ENCODE results near the gene RNF115.
"Not testable (repeated sequence)": the region's sequence is repeated elsewhere in the genome, so short reads cannot be mapped to it uniquely, and the experiment has no call there.

Gene RNF115

DNA sequence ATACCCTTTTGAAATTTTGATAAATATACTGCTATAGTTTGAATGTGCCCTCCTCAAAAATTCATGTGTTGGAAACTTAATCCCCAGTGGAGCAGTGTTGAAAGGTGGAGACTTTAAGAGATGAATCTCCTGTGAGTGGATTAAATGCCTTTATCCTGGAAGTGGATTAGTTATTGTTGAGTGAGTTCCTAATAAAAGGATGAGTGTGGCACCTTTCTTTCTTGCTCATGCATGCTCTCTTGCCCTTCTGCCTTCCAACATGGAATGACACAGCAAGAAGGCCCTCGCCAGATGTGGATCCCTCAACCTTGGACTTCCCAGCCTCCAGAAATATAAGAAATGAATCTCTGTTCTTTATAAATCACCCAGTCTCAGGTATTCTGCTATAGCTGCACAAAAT, 52.8 kb downstream of the RNF115 start:
- no peak for DNase-seq

DNA sequence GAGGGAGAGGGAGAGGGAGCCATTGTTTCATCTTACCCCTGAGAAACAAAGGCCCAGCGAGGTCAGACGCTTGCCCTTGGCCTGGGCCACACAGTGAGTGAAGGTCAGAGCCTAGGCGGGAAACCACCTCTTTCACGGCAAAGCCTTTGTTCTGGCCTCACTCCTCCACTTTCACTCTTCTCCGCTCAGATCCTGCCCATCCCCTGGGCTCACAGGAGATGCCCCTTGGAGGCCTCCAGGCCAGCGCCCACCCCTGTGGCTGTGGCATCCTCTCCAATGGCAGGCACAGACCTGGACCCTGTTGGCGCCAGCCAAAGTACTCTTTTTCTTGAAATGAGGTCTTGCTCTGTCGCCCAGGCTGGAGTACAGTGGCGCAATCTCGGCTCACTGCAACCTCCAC, 55.9 kb downstream of the RNF115 start:
- DNase-seq: not testable (repeated sequence)

DNA sequence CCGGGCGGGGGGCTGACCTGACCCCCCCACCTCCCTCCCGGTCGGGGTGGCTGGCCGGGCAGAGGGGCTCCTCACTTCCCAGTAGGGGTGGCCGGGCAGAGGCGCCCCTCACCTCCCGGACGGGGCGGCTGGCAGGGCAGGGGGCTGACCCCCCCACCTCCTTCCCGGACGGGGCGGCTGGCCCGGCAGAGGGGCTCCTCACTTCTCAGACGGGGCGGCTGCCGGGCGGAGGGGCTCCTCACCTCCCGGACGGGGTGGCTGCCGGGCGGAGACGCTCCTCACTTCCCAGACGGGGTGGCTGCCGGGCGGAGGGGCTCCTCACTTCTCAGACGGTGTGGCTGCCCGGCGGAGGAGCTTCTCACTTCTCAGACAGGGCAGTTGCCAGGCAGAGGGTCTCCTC, 57.0 kb downstream of the RNF115 start:
- not testable (repeated sequence) for DNase-seq

DNA sequence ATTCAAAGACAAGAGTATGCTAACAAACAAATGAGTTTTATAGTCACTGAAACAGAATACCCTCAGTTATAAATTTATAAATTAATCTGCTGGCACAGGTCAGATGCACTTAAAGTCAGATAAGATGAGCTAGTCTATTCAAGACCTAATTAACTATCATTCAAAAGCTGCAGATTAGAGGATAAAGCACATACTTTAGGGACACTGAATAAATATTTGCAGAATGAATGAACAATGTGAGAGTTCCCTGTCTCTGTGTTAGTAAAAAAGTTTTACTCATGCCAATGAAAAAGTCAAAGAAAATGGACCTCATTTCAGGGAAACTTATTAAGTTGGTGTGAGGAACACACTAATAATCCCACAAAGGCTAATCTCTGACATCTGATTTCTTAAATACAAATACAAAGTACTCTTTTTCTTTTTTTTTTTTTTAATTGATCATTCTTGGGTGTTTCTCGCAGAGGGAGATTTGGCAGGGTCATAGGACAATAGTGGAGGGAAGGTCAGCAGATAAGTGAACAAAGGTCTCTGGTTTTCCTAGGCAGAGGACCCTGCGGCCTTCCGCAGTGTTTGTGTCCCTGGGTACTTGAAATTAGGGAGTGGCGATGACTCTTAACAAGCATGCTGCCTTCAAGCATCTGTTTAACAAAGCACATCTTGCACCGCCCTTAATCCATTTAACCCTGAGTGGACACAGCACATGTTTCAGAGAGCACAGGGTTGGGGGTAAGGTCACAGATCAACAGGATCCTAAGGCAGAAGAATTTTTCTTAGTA, 58.1 kb downstream of the RNF115 start:
- DNase-seq: not testable (repeated sequence)

DNA sequence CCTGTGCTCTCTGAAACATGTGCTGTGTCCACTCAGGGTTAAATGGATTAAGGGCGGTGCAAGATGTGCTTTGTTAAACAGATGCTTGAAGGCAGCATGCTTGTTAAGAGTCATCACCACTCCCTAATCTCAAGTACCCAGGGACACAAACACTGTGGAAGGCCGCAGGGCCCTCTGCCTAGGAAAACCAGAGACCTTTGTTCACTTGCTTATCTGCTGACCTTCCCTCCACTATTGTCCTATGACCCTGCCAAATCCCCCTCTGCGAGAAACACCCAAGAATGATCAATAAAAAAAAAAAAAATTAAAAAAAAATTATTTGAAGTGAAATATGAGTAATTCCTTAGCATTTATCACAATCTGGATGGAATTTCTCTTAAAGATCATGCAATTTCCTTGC, 58.8 kb downstream of the RNF115 start:
- not testable (repeated sequence) for DNase-seq

DNA sequence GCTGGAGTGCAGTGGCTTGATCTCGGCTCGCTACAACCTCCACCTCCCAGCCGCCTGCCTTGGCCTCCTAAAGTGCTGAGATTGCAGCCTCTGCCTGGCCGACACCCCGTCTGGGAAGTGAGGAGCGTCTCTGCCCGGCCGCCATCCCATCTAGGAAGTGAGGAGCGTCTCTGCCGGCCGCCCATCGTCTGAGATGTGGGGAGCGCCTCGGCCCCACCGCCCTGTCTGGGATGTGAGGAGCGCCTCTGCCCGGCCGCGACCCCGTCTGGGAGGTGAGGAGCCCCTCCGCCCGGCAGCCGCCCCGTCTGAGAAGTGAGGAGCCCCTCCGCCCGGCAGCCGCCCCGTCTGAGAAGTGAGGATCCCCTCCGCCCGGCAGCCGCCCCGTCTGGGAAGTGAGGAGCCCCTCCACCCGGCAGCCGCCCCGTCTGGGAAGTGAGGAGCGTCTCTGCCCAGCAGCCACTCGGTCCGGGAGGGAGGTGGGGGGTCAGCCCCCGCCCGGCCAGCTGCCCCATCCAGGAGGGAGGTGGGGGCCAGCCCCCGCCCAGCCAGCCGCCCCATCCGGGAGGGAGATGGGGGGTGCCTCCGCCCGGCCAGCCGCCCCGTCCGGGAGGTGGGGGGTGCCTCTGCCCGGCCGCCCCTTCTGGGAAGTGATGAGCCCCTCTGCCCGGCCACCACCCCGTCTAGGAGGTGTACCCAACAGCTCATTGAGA, 59.5 kb downstream of the RNF115 start:
- not testable (repeated sequence) for DNase-seq

DNA sequence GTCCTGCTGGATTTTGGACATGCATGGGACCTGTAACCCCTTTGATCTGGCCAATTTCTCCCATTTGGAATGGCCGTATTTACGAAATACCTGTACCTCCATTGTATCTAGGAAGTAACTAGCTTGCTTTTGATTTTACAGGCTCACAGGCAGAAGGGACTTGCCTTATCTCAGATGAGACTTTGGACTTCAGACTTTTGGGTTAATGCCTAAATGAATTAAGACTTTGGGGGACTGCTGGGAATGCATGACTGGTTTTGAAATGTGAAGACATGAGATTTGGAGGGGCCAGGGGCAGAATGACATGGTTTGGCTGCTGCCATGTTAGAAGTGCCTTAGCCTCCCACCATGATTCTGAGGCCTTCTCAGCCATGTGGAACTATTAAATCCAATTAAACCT, 61.9 kb downstream of the RNF115 start:
- not testable (repeated sequence) for DNase-seq

DNA sequence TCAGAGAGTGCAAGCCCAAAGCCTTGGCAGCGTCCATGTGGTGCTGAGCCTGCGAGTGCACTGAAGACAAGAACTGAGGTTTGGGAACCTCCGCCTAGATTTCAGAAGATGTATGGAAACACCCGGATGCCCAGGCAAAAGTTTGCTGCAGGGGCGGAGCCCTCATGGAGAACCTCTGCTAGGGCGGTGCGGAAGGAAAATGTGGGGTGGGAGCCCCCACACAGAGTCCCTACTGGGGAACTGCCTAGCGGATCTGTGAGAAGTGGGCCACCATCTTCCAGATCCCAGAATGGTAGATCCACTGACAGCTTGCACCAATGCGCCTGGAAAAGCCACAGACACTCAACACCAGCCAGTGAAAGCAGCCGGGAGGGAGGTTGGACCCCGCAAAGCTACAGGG, 62.4 kb downstream of the RNF115 start:
- DNase-seq: not testable (repeated sequence)

DNA sequence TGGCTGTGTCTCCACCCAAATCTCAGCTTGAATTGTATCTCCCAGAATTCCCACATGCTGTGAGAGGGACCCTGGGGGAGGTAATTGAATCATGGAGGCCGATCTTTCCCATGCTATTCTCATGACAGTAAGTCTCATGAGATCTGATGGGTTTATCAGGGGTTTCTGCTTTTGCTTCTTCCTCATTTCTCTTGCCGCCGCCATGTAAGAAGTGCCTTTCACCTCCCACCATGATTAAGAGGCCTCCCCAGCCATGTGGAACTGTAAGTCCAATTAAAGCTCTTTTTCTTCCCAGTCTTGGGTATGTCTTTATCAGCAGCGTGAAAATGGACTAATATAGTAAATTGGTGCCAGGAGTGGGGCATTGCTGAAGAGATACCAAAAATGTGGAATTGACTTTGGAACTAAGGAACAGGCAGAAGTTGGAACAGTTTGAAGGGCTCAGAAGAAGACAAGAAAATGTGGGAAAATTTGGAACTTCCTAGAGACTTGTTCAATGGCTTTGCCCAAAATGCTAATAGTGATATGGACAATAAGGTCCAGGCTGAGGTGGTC, 63.4 kb downstream of the RNF115 start:
- DNase-seq: not testable (repeated sequence)

DNA sequence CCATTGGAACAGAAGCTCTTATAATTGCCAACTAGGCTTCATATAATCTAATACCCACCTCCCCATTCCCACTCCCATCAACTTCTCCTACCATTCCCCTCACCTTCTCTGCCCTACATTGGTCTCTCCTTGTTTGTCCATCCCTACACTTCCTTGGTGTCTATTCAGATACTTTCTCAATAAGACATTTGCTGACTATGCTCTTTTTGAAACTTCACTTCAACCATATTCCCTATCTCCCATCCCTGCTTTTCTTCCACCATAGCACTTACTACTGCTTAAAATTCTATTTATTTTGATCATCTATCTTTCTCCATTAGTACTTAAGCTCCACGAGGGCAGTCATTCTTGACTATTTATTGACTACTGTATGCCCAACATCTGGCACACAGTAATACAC, 64.2 kb downstream of the RNF115 start:
- no peak for DNase-seq

DNA sequence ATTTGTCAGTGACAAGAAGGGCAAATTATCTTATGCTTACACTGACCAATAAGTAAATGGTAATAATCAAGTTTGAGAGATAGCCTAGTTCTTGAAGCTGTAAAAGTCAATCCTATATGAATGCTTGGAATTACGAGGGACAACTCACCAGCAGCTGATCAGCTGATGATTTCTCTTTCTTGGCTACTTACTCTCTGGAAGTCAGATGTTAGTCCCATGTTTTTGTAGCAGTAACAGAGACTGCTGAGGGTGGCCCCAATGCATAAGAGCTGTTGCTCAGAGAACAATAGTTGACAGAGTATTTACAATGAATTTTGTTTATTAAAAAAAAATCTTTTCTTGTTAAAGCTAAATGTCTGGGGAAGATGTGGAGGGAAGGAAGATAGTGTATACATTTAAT, 65.3 kb downstream of the RNF115 start:
- DNase-seq: no peak

DNA sequence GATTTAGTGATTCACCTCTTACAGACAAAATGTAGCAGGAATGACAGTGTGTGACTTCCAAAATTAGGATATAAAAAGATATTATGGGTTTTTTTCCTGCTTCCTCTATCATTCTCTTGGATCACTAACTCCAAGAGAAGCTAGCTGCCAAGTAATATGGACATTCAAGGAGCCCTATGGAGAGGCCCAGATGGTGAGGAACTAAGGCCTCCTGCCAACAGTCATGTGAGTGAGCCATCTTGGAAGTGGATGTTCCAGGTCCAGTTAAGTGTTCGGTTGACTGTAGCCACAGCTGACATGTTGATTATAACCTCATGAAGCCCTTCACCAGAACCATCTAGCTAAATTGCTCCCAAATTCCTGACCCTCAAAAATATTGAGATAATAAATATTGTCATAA, 65.8 kb downstream of the RNF115 start:
- DNase-seq: no peak

DNA sequence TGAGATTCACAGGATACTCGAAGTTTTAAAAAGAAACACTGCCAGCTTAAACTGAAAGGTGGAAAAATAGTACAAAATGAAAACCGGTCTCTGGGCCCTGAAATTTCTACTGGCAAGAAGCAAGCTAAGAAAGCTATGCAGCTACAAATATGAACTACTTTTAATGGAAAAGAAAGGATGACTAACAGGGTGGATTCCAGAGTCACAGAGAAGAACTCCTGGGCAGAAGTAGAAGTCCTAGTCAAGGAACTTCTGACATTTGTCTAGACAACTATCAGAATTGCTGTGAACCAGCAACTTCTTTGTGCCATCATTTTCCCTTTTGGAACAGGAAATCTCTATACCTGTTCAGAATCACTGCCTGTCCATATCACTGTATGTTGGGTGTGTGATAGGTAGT, 66.5 kb downstream of the RNF115 start:
- no peak for DNase-seq

DNA sequence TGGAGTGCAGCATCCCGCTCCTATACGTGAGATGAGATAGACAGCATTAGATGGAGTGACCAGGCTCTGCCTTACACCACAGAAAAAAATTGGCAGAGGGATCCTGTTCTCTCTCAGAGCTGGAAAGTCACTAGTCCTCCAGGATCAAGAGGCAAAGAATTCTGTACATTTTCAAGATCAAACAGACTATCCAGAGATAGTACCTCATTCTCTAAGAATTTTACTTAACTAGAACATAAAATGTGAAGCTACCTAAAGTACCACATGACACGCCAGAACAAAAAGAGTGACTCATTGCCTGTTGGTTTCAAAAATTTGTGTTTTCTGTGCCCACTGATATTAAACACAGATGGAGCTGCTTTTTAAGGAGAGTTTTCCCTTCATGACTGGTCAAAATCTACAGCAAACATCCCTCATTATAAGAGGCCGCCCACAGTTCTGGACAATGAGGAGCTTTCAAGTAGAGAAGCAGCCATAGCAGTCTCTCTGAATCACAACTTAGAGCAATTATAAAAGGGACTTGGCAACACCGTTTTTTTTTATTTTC, 72.3 kb downstream of the RNF115 start:
- DNase-seq: no peak

DNA sequence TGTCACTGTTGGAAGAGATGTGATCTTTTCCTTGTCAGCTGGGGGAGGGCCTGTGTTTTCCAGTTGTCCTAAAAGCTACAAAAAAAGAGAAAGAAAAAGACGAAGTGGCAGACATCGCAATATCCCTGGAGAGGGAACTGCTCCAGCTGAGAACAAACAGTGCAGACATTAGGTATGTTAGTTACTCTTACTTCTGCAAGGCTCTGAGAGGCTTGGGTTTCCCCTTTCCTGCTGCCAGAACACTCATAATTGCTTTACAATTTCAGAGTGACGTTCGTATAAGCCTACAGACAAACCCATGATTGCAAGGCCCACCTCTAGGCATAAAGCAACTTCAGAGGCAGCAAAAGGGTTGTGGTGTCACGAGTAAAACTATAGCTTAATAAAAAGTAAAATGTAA, 73.5 kb downstream of the RNF115 start:
- no peak for DNase-seq

DNA sequence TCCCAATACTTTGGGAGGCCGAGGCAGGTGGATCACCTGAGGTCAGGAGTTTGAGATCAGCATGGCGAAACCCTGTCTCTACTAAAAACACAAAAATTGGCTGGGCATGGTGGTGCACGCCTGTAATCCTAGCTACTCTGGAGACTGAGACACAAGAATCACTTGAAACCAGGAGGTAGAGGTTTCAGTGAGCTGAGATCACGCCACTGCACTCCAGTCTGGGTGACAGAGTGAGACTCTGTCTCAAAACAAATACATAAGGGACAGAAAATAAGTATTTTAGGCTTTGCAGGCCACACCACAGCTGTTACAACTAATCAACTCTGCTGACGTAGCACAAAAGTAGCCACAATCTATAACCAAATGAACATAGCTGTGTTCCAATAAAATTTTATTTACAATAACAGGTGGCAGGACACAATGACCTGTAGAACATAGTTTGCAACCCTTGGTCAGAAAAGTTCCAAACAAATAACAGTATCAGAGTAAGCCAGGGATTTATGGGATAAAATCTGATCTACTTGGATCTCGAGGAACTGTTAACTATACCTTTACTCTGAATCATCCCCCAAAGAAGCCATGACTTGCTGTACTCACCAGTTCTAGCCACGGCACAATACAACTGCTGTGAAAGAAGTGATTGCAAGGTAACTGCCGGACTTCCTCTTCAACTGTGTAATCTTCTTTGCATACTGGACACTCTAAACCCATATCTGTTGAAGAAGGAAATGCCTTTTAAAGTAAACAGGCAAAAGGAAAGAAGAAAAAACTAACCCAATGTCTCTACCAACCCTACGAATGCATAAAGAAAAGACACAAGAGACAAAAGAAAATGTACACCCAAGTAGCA, 76.3 kb downstream of the RNF115 start:
- no peak for DNase-seq

DNA sequence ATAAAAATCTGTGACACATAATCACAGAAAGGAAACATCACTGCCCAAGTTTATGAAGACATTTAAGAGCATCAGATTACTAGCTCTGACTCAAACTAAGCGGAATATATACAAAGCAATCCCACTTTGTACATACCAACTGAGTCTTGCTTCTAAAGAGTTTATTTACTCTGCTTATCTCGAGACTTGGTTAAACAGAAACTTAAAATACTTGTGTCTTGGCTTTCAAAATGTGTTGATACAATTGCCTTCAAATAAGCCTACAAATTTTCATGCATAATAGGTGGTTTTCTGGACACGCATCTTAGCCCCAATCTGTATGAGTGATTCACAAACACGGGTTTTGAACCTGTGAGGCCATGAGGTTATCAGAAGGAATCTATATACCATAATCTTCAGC, 83.6 kb downstream of the RNF115 start:
- DNase-seq: no peak

DNA sequence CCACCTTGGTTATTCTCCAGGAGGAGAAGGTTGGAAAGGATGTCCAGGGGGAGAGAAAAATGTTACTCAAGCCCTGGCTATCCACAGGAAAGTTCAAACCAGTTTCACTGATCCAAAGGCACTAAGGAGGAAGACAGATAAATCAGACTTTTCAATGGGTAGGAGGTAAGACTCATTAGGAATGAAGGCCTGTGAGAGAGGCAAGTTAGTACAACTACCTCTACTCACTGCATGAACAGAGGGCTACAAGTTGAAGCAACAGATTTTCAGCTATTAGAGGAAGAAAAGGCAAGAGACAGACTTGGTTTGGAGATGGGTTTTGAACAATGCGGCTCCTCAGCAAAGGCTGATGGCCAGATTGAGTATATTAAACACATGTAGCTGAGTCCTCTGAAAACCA, 87.7 kb downstream of the RNF115 start:
- DNase-seq: no peak

DNA sequence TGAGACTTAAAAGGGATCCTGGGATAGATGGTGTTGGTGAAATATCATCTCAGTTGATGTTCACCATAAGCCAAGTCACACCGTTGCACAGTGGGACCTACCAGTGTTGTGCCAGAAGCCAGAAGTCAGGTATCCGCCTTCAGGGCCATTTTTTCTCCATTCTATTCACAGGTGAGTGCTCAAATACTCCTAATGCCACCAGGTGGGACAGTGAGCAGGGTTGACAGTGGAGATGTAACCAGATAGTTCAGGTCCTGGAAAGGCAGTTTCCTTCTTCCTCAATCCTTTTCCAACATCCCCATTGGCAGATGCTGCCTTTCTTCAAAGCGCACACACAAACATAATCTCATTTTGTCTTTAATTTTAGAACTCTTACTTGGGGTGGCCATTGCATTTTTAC, 93.0 kb downstream of the RNF115 start:
- no peak for DNase-seq

DNA sequence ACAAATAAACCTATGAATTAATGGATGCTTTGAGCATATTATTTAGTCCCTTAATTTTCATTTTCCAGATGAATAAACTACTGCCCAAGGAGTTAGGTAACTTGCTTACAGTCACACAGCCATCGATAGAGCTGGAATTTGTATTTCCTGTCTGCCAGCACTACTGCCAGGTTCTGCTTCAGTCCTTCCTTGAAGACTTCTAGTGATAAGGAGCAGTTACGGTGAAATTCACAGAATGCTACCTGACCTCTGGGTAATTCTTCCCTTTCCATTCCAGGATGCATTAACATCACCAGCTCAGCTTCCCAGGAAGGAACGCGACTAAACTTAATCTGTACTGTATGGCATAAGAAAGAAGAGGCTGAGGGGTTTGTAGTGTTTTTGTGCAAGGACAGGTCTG, 93.4 kb downstream of the RNF115 start:
- no peak for DNase-seq

DNA sequence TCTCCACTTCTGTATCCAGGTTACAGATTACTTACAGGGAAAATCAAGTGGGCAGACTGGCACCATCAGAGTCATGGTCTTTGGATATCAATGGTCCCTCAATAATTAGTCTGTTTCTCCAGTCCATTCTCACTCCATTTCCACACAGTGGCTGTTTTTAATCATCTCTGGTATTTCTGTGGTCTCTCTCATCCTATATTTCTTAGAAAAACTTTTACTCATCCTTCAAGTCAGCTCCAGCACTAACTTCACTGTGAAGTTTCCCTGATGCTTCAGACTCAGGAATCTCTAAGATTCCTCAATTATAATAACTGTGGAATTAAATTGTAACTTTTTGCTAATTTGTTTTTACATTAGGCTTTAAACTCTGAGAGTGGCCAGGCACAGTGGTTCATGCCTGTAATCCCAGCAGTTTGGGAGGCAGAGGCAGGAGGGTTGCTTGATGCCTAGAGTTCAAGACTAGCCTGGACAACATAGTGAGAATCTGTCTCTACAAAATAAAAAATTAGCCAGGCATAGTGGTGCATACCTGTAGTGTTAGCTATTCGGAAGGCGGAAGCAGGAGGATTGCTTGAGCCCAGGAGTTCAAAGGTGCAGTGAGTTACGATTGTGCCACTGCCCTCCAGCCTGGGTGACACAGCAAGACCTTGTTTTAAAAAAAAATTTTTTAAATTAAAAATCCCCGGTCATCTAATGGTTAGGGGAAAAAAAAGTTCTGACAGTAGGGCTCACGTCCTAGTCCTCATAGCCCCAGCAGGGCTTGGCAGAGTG, 94.0 kb downstream of the RNF115 start:
- DNase-seq: no peak

DNA sequence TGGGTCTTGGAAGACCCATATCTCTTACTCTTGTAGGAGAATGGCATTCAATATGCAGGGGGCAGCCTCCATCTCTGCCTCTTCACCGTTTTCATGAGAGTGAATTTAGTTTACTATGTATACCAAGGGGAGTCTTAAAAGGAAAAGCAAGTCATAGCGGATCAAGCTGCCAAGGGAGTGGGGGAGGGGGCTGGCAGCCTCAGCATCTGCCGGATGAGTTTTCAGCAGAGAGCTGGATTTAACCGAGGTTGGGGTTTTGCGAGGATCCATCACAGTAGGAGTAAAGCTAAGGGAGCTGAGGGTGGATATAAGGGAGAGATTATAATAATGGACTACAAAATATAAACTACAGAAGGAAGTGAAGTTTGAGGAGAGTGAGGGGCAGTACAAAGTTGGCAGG, 94.7 kb downstream of the RNF115 start:
- no peak for DNase-seq
